Activated naive CD4-positive, alpha-beta T cell treated with anti-CD3 and anti-CD28 coated beads, Interleukin-2, amount 50 U/mL, for 72 hours (primary cell): ENCODE data around the gene MYO18B. TPM values are rescaled to one million over a fixed set of nuclear protein-coding genes. Genes with fewer than 3 reads are reported as not detected.
"Not testable (repeated sequence)": the region's sequence is repeated elsewhere in the genome, so short reads cannot be mapped to it uniquely, and the experiment has no call there.

ENCODE experiments used
- ATAC-seq, 2 donors: fragments of 150-1000 bp; cut with Tn5 transposase; 2 replicates each; pipeline ENCODE4 v1.10.0; 2021; ENCODE audit warnings: mild to moderate bottlenecking in 2 of 2, moderate library complexity in 2 of 2
- DNase-seq, 2 donors: peaks; one replicate each; pipeline ENCODE4 v3.0.0; 2021 to 2022; ENCODE audit warnings: low spot score in 2 of 2
- H3K27ac Mint-ChIP-seq, 2 donors: one replicate each; pipeline ENCODE4 v1.8.0; 2022; ENCODE audit warnings: mild to moderate bottlenecking in 2 of 2, mixed read lengths in 2 of 2
- H3K36me3 Mint-ChIP-seq, 2 donors: one replicate each; pipeline ENCODE4 v1.8.0; 2022; ENCODE audit warnings: mixed read lengths in 2 of 2
- H3K9me3 Mint-ChIP-seq, 2 donors: one replicate each; pipeline ENCODE4 v1.8.0; 2022; ENCODE audit warnings: mixed read lengths in 2 of 2
- total RNA-seq, 2 donors: library from RNA; stranded (reverse); gene quantifications; one replicate each; pipeline ENCODE4 v1.2.3, GENCODE V29; 2022

Gene MYO18B
- total RNA-seq, 2 donors from 2014 or later, result 0.98 to 5.9 TPM

DNA sequence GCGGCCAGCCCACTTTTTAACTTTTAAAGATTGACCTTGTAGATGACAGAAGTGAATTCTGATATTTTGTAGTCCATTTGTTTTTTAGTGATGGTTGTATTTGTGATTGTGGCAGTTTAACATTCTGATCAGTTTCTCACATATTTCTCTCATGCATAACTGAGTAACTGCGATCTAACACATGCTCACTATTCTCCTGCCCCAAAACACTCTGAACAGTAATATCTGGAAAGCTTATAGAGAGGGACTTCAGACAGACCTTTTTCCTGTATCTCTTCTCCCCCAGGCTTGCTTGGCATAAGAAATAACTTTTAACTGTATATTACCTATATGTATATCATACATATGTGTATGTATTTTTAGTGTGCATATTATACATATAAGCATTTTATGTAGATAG, 37.3 kb upstream of the MYO18B start:
- DNase-seq, result no peak
- peak in 1 of 2 donors; percentile 50 for ATAC-seq
- Mint-ChIP-seq H3K9me3 (no peaks in the 10 kb centered on the region), H3K36me3 (peaks cover 0 to 31% of the 10 kb centered on the region in 2 donors), H3K27ac (peak overlapping the region in 1 of 2 donors; percentile 34)

DNA sequence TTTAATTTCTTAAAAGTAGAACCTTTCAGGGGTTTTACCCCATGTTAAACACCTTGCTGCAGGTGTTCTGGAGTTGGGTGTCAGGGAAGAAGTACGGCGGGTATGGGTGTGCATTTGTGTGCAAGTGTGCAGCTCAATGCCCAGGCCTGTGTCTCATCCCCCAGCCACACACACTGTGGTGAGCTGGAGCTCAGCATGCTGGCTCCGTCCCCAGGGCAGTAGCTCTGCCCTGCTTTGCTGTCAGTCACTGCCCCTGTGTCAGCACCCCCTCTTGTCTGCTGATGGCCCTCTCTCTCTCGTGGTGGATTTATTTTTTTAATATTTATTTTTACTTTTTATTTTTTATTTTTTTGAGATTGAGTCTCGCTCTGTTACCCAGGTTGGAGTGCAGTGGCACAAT, 35.8 kb upstream of the MYO18B start:
- DNase-seq, result no peak
- Mint-ChIP-seq H3K27ac (peak overlapping the region in 1 of 2 donors; percentile 12), H3K36me3 (peaks cover 0 to 38% of the 10 kb centered on the region in 2 donors), H3K9me3 (no peaks in the 10 kb centered on the region)
- ATAC-seq, result no peak

DNA sequence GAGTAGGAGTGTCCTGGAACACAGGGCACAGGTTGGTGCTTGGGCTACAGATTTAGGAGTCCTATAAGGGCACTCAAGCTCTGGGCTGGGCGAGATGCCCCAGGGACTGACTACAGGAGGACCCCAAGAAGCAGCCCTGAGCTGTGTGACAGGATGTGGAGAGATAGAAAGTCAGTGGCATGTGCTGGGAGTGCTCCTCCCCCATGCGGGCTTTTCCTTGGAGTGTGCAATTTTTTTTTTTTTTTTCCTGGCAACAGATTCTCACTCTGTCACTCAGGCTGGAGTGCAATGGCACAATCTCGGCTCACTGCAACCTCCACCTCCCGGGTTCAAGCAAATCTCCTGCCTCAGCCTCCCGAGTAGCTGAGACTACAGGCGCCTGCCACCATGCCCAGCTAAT, 33.6 kb upstream of the MYO18B start:
- Mint-ChIP-seq H3K36me3 (peaks cover 0 to 43% of the 10 kb centered on the region in 2 donors), H3K27ac (peak overlapping the region in 1 of 2 donors; percentile 80)
- DNase-seq, ATAC-seq, H3K9me3 Mint-ChIP-seq: not testable (repeated sequence)

DNA sequence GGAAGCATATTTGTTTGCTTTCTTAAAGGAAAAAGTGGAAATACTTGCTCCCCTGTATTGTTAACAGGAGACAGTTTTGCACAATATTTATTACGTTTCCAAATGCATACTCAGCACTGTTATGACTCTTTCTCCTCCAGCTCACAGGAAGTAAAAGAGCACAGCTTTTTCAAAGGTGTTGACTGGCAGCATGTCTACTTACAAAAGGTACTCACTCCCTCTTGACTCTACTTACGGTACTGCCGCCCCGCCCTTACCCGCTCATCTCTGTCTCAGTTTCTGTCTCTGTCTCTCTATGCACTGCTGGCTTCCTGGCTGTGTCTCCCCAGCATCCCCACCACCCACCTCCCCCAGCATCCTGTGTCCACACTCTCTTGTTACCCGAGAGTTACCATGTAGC, 32.2 kb upstream of the MYO18B start:
- peak; percentile 52 to 57 for DNase-seq
- peak; percentile 98 to 99 for ATAC-seq
- peak overlapping the region; percentile 54 to 86 for H3K27ac Mint-ChIP-seq
- no peaks in the 10 kb centered on the region for H3K9me3 Mint-ChIP-seq
- peaks cover 0 to 42% of the 10 kb centered on the region in 2 donors for H3K36me3 Mint-ChIP-seq

DNA sequence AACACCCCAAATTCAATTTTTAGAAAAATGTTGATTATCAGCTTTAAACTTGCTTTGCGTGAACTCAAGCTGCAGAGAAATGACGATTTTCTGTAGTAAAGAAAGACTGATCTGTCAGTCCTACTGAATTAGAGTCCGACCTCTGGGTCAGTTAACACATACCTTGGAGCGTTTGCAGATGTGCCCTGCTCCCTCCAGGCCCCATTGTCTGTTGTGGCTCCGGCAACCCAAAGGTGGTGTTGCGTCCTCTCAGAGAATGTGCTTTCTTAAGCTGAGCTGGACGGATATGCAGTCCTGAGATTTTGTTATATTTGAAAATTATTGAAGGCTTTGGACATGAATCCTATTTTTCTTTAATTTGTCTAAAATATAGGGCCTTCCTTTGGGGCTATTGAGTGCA, 31.5 kb upstream of the MYO18B start:
- H3K36me3 Mint-ChIP-seq, result peaks cover 0 to 40% of the 10 kb centered on the region in 2 donors
- H3K27ac Mint-ChIP-seq, result peak overlapping the region in 1 of 2 donors; percentile 54
- ATAC-seq, result no peak
- H3K9me3 Mint-ChIP-seq, result no peaks in the 10 kb centered on the region
- no peak for DNase-seq

DNA sequence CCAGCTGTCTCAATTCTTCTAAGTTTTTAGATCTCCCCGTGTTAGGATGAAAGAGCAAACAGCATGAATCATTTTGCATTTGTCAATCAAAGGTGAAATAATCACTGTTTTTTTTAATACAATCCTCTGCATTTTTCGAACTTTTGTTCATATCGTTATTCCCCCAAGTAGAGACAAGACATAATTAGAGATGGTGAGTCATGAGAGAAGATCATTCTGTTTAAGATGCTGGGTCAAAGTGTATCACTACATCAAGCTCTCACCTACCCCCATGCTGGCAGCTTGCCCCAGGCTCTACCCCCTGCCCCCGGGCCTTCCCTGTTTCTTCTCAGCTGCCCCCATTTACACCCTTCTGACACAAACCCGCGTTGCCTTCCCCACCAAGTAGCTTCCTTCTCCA, 30.5 kb upstream of the MYO18B start:
- Mint-ChIP-seq H3K27ac (peak overlapping the region; percentile 14 to 57), H3K9me3 (no peaks in the 10 kb centered on the region), H3K36me3 (peaks cover 0 to 32% of the 10 kb centered on the region in 2 donors)
- ATAC-seq (no peak), DNase-seq (no peak)

DNA sequence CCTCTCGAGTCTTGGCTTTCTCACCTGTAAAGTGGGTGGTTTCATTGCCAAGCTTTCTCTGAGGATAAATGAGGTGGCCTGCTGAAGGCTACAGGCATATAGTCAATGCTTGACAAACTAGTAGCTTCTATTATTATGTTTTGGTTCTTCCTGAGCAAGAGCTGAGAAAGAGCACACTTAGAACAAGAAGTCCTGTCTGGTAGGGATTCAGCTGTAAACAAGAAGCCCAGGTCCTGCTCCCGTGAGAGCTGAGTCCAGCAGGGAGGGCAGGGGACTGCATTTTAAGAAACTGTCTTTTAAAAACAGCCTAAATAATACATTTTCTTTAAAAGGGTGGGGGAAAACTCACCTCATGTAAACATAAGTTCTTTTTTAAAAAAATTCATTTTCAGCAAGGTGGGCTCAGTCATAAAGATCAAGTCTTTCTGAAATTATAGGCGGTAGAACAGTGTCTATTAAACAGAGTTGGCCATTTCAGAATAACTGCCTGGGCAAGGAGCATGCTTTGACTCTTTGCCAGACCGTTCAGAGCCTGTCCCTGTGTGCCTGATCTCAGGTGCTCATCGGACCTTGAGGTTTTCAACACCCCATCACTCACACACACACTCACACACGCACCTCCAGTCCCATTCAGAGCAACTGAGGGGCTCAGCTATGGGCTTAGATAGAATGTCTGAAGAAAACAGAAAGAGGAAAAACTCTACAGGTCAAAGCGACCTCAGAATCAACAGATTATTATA, 29.2 kb upstream of the MYO18B start:
- ATAC-seq, result no peak
- Mint-ChIP-seq H3K27ac (peak overlapping the region in 1 of 2 donors; percentile 40), H3K9me3 (no peaks in the 10 kb centered on the region), H3K36me3 (peaks cover 0 to 21% of the 10 kb centered on the region in 2 donors)
- DNase-seq, result no peak

DNA sequence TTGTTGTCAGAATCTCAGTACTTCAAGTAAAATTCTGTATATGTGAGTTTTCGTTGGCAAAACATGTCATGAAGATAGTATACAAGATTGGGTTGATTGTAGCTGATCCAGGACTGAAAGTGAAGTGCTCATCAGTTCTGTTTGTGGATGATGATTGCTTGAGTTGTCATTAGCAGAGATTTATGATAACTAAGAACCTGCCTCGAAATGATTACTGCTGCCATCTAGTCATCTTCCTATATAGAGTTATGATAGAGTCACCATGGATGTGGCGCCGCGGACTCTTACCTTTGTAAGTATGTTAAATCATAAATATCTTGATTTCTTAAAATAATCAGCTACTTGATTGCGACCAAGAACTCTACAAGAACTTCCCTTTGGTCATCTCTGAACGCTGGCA, 27.9 kb upstream of the MYO18B start:
- ATAC-seq, result no peak
- no peak overlapping the region for H3K27ac Mint-ChIP-seq
- peaks cover 0 to 29% of the 10 kb centered on the region in 2 donors for H3K36me3 Mint-ChIP-seq
- DNase-seq, result no peak
- no peaks in the 10 kb centered on the region for H3K9me3 Mint-ChIP-seq

DNA sequence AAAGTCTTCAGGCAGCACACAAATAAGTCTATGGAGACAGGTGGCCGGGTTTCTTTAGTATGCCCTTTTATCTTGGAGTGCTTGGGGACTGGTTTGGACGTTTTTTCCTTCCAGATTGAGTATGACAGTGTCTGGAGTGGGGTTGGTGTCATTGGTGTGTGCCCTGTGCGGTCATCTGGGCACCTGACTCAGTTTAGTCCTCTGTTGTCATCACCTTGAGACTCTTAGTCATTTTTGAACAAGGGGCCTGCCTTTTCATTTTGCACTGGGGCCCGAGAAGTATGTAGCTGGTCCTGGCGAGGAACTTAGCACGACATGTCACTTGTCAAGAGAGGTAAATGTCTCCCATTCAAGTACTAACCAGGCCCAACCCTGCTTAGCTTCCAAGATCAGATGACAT, 27.2 kb upstream of the MYO18B start:
- no peak overlapping the region for H3K27ac Mint-ChIP-seq
- peaks cover 0 to 29% of the 10 kb centered on the region in 2 donors for H3K36me3 Mint-ChIP-seq

DNA sequence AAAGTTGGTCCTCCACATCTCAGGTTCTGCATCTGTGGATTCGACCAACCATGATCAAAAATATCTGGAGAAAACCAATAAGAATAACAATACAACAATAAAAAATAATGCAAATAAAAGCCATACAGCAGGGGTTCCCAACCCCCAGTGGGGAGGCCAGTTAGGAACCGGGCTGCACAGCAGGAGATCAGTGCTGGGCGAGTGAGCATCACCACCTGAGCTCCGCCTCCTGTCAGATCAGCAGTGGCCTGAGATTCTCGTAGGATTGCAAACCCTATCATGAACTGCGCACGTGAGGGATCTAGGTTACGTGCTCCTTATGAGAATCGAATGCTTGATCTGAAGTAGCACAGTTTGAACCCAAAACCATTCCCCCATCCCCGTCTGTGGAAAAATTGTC, 25.4 kb upstream of the MYO18B start:
- no peak for DNase-seq
- Mint-ChIP-seq H3K27ac (no peak overlapping the region), H3K36me3 (peaks cover 0 to 14% of the 10 kb centered on the region in 2 donors), H3K9me3 (no peaks in the 10 kb centered on the region)
- no peak for ATAC-seq

More for the DNA sequence above, 27.2 kb upstream of the MYO18B start:
- no peaks in the 10 kb centered on the region for H3K9me3 Mint-ChIP-seq
- no peak for DNase-seq
- ATAC-seq, result peak in 1 of 2 donors; percentile 19

DNA sequence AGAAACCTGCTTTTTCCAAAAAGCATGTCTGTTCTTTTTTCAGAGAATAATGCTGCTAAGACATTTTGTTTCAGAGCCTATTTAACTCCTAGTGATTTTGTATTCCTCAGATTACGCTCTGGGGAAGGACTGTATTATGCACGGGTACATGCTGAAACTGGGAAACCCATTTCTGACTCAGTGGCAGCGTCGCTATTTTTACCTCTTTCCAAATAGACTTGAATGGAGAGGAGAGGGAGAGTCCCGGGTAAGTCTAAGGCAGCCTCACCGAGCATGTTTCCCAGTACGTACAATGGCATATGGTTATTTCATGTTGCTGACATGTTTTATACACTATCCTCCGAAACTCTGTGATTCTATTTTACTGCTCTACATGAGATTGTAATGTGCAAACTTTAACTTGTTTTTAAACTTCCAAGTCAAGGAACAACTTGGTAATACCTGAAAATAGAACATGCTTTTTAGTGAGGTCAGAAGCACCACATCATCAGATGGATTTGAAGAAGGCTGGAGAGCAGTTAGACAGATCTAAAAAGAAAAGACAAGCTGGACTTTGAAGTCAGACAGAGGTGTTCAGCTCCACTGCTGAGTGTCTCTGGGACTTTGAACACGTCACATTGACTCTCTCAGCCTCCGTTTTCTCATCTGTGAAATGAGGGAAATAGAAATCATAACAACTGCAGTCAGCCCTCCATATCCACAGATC, 23.7 kb upstream of the MYO18B start:
- Mint-ChIP-seq H3K36me3 (peaks cover 0 to 13% of the 10 kb centered on the region in 2 donors), H3K9me3 (no peaks in the 10 kb centered on the region), H3K27ac (peak overlapping the region in 1 of 2 donors; percentile 39)
- ATAC-seq, result peak in 1 of 2 donors; percentile 37
- DNase-seq, result no peak

DNA sequence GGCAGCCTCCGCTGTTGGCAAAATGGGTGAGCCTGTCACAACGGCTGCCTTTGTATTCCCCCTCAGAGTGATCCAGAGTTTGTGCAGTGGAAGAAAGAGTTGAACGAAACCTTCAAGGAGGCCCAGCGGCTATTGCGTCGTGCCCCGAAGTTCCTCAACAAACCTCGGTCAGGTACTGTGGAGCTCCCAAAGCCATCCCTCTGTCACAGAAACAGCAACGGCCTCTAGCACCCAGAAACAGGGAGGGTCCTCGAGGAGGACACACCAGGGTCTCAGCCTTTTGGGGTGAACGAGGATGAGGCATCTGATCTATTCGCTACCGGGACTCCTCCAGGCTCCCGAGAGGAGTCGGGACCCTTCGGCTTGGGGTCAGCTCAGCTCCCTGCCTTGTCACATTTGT, 19.8 kb upstream of the MYO18B start:
- ATAC-seq (no peak), DNase-seq (no peak)
- peaks cover 0 to 9% of the 10 kb centered on the region in 2 donors for H3K36me3 Mint-ChIP-seq
- no peak overlapping the region for H3K27ac Mint-ChIP-seq
- no peaks in the 10 kb centered on the region for H3K9me3 Mint-ChIP-seq

DNA sequence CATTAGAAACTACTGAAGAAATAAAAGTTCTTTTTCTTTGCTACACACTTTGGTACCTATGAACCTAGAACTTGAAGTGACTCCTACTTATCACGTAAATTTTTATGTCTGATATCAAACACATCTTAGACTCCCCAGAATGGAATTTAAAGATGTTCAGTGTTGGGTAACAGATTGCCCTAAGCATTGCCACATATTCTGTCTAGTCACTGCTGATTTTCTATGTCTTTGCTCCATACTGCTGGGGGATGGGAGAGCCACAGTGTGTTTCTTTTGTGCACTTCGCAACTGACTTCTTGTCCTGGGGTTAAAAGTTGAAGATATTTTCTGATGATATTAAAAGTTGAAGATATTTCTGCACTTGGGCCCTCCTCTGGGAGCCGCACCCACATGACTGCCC, 19.4 kb upstream of the MYO18B start:
- ATAC-seq, result no peak
- H3K36me3 Mint-ChIP-seq, result peaks cover 0 to 9% of the 10 kb centered on the region in 2 donors
- H3K9me3 Mint-ChIP-seq, result no peaks in the 10 kb centered on the region
- DNase-seq, result no peak
- H3K27ac Mint-ChIP-seq, result no peak overlapping the region

DNA sequence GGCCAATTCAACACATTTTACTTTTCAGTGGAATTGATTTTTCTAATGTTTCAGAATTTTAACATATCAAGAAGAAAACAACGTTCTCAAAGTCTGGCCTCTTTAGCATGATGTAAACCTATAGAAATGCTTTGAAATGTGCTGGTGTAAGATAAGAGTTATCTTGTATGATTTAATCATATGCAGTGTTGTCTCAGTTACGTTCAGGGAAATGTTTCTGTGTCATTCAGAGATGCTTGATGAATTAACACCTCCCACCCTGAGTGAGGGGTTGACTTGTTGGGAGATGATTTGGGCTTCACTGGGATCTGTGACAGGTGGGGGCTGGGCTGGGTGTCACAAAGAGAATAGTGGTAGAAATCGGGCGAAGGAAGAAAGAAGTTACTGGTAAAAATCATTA, 15.7 kb upstream of the MYO18B start:
- H3K27ac Mint-ChIP-seq, result peak overlapping the region; percentile 31 to 40

DNA sequence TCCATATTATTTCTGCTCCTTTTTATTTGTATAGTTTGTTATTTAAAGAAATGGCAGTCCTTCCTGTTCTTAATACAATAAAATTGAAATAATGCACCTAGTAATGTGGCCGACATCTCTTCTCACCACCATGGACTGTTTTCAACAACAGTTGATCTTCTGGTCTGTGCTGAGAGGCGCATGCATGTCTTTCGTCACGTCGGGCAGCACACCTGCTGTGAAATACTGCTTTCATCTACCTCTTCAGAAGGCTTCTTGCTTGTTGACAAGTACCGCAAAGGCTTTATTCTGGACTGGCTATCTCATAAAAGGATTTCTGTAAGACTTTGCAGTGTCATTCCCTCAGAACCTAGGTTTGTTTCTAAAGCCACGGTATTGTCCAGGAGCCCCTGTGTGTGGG, 13.9 kb upstream of the MYO18B start:
- DNase-seq, result no peak
- Mint-ChIP-seq H3K27ac (peak overlapping the region in 1 of 2 donors; percentile 29), H3K9me3 (no peaks in the 10 kb centered on the region), H3K36me3 (no peaks in the 10 kb centered on the region)
- no peak for ATAC-seq

More for the DNA sequence above, 15.7 kb upstream of the MYO18B start:
- Mint-ChIP-seq H3K9me3 (no peaks in the 10 kb centered on the region), H3K36me3 (no peaks in the 10 kb centered on the region)
- DNase-seq (no peak), ATAC-seq (peak; percentile 57 to 79)

DNA sequence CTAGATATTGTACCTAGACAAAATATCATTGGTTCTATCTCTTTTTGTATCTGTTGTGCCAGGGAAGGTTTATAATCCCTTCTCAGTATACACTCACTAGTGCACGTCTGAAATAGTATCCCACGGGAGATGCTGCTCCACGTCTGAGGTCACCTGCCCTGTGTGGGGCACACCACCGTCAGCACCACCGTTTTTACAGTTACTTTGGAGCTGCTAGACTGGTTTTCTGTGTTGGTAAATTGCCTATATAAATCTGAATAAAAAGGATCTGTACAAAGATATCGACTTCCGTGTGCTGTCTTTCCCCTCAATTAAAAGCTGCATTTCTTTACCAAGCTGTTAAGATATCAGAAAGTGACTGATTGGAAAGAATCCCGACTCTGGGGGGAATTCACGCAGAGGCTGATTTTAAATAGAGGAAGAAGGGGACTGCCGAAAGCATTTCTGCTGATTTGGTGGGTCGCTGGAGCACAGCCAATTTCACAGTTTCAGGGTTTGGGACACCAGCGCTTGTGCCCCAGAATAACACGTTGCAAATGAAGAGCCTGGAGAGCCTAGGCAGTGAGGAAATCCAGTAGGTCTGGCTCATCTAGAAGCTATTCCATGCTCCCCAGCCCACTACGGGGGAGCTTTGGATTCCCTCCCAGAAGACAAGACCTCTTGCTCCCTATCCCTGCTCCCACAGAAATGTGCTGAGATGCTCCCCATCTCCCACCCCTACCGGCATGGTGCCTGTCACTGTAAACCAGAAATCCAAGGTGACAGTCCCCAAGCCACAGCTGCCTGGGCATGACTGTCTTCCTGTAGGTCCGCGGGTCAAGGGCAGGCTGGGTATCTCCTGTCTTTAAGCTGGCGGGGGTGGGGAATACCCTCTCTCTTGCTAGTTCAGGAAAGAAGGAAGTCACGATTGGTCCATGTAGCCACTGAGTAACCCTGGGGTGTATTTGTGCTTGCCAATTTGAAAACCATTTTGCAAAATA, 12.7 kb upstream of the MYO18B start:
- ATAC-seq (peak in 1 of 2 donors; percentile 33), DNase-seq (no peak)
- Mint-ChIP-seq H3K36me3 (peaks cover 0 to 5% of the 10 kb centered on the region in 2 donors), H3K27ac (peak overlapping the region in 1 of 2 donors; percentile 4), H3K9me3 (peaks cover 0 to 4% of the 10 kb centered on the region in 2 donors)
